HepG2 (cell line): ENCODE measurements around the gene MOB4. TPM values are rescaled to one million over a fixed set of nuclear protein-coding genes. Genes with fewer than 3 reads are reported as not detected.

Experiments
- DMAP1 ChIP-seq: IDR thresholded peaks from 2 replicates; pipeline ENCODE4 v1.6.1; 2016
- DRAP1 ChIP-seq: IDR thresholded peaks from 2 replicates; pipeline ENCODE4 v1.6.1; 2016; ENCODE audit warnings: missing genetic modification reagents, missing compliant biosample characterization
- HNF1A ChIP-seq, 2 experiments: sonication (generic) in 1 of 2; formaldehyde crosslinking in 1 of 2; IDR thresholded peaks; 2 replicates each; pipeline versions ENCODE4 v1.4.0 to v1.6.1; 2016 to 2020; ENCODE audit warnings: borderline replicate concordance in 1 of 2, low read depth in 1 of 2, mild to moderate bottlenecking in 1 of 2, missing genetic modification reagents in 1 of 2
- HOXD1 ChIP-seq: sonication (generic); formaldehyde crosslinking; IDR thresholded peaks from 2 replicates; pipeline ENCODE4 v1.5.0; 2020; ENCODE audit warnings: missing genetic modification reagents
- JUN ChIP-seq: sonication (generic); formaldehyde crosslinking; IDR thresholded peaks from 2 replicates; pipeline ENCODE4 v1.4.0; 2020; ENCODE audit warnings: mild to moderate bottlenecking, missing genetic modification reagents
- KAT7 ChIP-seq: IDR thresholded peaks from 2 replicates; pipeline ENCODE4 v1.6.1; 2018; ENCODE audit warnings: borderline replicate concordance, missing compliant biosample characterization
- KLF13 ChIP-seq: sonication (generic); formaldehyde crosslinking; IDR thresholded peaks from 2 replicates; pipeline ENCODE4 v1.4.0; 2020; ENCODE audit warnings: mild to moderate bottlenecking, missing genetic modification reagents
- KMT2A ChIP-seq: sonication (generic); formaldehyde crosslinking; IDR thresholded peaks from 2 replicates; pipeline ENCODE4 v1.4.0; 2020; ENCODE audit warnings: missing genetic modification reagents
- LRRFIP1 ChIP-seq: sonication (generic); formaldehyde crosslinking; conservative IDR thresholded peaks from 2 replicates; pipeline ENCODE4 v1.4.0; 2020; ENCODE audit warnings: missing genetic modification reagents
- RBFOX2 ChIP-seq: fragments of 200-400 bp; formaldehyde crosslinking; IDR thresholded peaks from 2 replicates; pipeline ENCODE4 v1.6.1; 2017; ENCODE audit warnings: low read depth, mild to moderate bottlenecking, low read length
- REL ChIP-seq: sonication (generic); formaldehyde crosslinking; conservative IDR thresholded peaks from 2 replicates; pipeline ENCODE4 v1.8.0; 2022; ENCODE audit warnings: mild to moderate bottlenecking, missing genetic modification reagents, moderate library complexity
- SRSF4 ChIP-seq: fragments of 200-400 bp; formaldehyde crosslinking; IDR thresholded peaks from one replicate; pipeline ENCODE4 v1.6.1; 2018; ENCODE audit warnings: mild to moderate bottlenecking, low read depth, low read length, moderate library complexity; ENCODE audit not compliant: poor library complexity, severe bottlenecking
- XBP1 ChIP-seq: sonication (generic); formaldehyde crosslinking; IDR thresholded peaks from 2 replicates; pipeline ENCODE4 v1.5.0; 2020; ENCODE audit warnings: missing genetic modification reagents
- ZBTB20 ChIP-seq: sonication (generic); formaldehyde crosslinking; IDR thresholded peaks from 2 replicates; pipeline ENCODE4 v1.8.1; 2023; ENCODE audit warnings: missing genetic modification reagents, low read depth, mild to moderate bottlenecking, borderline replicate concordance
- ZBTB7A ChIP-seq: sonication (generic); formaldehyde crosslinking; IDR thresholded peaks from 2 replicates; pipeline ENCODE4 v1.8.0; 2022; ENCODE audit warnings: mild to moderate bottlenecking, missing genetic modification reagents
- ZNF280B ChIP-seq: sonication (generic); formaldehyde crosslinking; IDR thresholded peaks from 2 replicates; pipeline ENCODE4 v1.5.0; 2020; ENCODE audit warnings: missing genetic modification reagents, mild to moderate bottlenecking, borderline replicate concordance
- ZNF354B ChIP-seq: sonication (generic); formaldehyde crosslinking; IDR thresholded peaks from 2 replicates; pipeline ENCODE4 v1.8.0; 2022; ENCODE audit warnings: mild to moderate bottlenecking, missing genetic modification reagents
- ZNF597 ChIP-seq: sonication (generic); formaldehyde crosslinking; IDR thresholded peaks from 2 replicates; pipeline ENCODE4 v1.5.0; 2020; ENCODE audit warnings: missing genetic modification reagents
- polyA plus RNA-seq, 8 experiments: library from polyadenylated mRNA; depleted of rRNA in 3 of 8; stranded (reverse) in 7 of 8; unstranded in 1 of 8; fragments of >200 nt; fragmentation: Illumina TruSeq in 4 of 8; extraction: Trizol in 4 of 8; gene quantifications; 2 replicates each; pipeline versions ENCODE4 v1.2.1 to v1.2.3, GENCODE V29; 2011 to 2016; ENCODE audit warnings: low read depth in 4 of 8, missing spikeins in 1 of 8, mixed read lengths in 1 of 8; ENCODE audit not compliant: insufficient read depth in 1 of 8
- total RNA-seq, 5 experiments: library from RNA; depleted of rRNA; stranded (reverse); fragments of >200 nt; fragmentation: Illumina TruSeq; extraction: Trizol; gene quantifications; 2 replicates each; pipeline ENCODE4 v1.2.3, GENCODE V29; 2016; ENCODE audit warnings: low read depth in 1 of 5

MOB4 gene
- total and polyA plus RNA-seq, 2 of the 13 experiments (the other 11 are each of a cell fraction or from before 2014, with no cell fraction given) = 35.7 to 38.6 TPM

GRCh38 chr2:197499594-197500502 lies 16.0 kb upstream of the MOB4 start, which contains the start of the genes HSPD1 and HSPE1 (continued):
- TF ChIP-seq LRRFIP1 (CRISPR knock-in tag) = 0 out of 2 replicates have a peak, but pooled peaks have one; percentile 27
- TF ChIP-seq SRSF4 = no peak
- peak; percentile 98 for TF ChIP-seq RBFOX2
- peak; percentile 99 for TF ChIP-seq DMAP1
- peak; percentile 93 for TF ChIP-seq JUN (CRISPR knock-in tag)
- TF ChIP-seq KMT2A (CRISPR knock-in tag) = peak; percentile 97
- peak; percentile 98 for TF ChIP-seq KLF13
- peak; percentile 93 for TF ChIP-seq HOXD1 (CRISPR knock-in tag)
- TF ChIP-seq KAT7 (CRISPR knock-in tag) = peak; percentile 99; the same call in 1 of the 2 replicates
- TF ChIP-seq REL (CRISPR knock-in tag) = peak; percentile 93
- TF ChIP-seq ZNF354B = peak; percentile 90
- peak; percentile 60; the same call in 1 of the 2 replicates for TF ChIP-seq ZBTB20
- TF ChIP-seq ZNF280B (CRISPR knock-in tag) = peak; percentile 90
- peak; percentile 57; the same call in 1 of the 2 replicates for TF ChIP-seq ZBTB7A
- TF ChIP-seq DRAP1 (CRISPR knock-in tag) = peak; percentile 85
- no peak; the same call in 1 of the 2 replicates for TF ChIP-seq XBP1 (CRISPR knock-in tag)
- no peak for TF ChIP-seq ZNF597 (CRISPR knock-in tag)
- peak; percentile 74; the same call in 1 of the 2 replicates for TF ChIP-seq HNF1A (IDR thresholded peaks at IDR 0.05; ENCODE audit: low read depth)
- peak; percentile 91 for TF ChIP-seq HNF1A (CRISPR knock-in tag; IDR thresholded peaks at IDR 0.05; ENCODE audit: borderline replicate concordance)
